Colonic mucosa (tissue), 4 donors: ENCODE measurements around the gene FGG. TPM values are rescaled to one million over a fixed set of nuclear protein-coding genes. Genes with fewer than 3 reads are reported as not detected.

ENCODE experiments used
- DNase-seq: peaks from one replicate; pipeline ENCODE4 v3.0.0-alpha.2; 2020
- H3K27ac ChIP-seq: fragments of 200-600 bp; one replicate; pipeline ENCODE4 v1.8.0; 2021
- H3K27me3 ChIP-seq: fragments of 200-600 bp; one replicate; pipeline ENCODE4 v1.8.0; 2021
- H3K36me3 ChIP-seq: fragments of 200-600 bp; one replicate; pipeline ENCODE4 v1.8.0; 2021
- H3K4me1 ChIP-seq: fragments of 200-600 bp; one replicate; pipeline ENCODE4 v1.8.0; 2021; ENCODE audit warnings: mild to moderate bottlenecking
- H3K4me3 ChIP-seq: fragments of 200-600 bp; one replicate; pipeline ENCODE4 v1.8.0; 2021
- H3K9ac ChIP-seq, 2 donors: one replicate each; pipeline ENCODE4 v1.7.0; 2013; ENCODE audit warnings: control low read depth in 2 of 2, low read depth in 2 of 2, low read length in 2 of 2
- H3K9me3 ChIP-seq: fragments of 200-600 bp; one replicate; pipeline ENCODE4 v1.8.0; 2021
- CTCF ChIP-seq: fragments of 200-600 bp; IDR thresholded peaks from one replicate; pipeline ENCODE4 v1.8.0; 2022; ENCODE audit warnings: antibody characterized with exemption, mild to moderate bottlenecking
- intact Hi-C: fragments of 100-400 bp; cut with DNase I; formaldehyde crosslinking; loops from one replicate; pipeline ENCODE4 v1.14.1; 2022
- total RNA-seq, 2 donors: library from RNA; stranded (reverse); fragmentation: NEBNext Ultra II Directional in 1 of 2; extraction: Animal tissue kit (Norgen Biotek cat#: 25700) in 1 of 2; gene quantifications; one replicate each; pipeline ENCODE4 v1.2.1, GENCODE V29; 2021
- donor health status: healthy.
- donor health status: DM: no; HTN: no; CAD: no.
- donor health status: DM: no; HTN: no; CAD: no.

The FGG gene
- total RNA-seq, 2 donors from 2014 or later, result 0.29 to 6.1 TPM

GRCh38 chr4:154584259-154584658, 28.2 kb downstream of the FGG start:
- DNase-seq, result no peak
- Histone ChIP-seq H3K9ac (no peak overlapping the region), H3K9me3 (no peaks in the 10 kb centered on the region), H3K4me1 (no peaks in the 10 kb centered on the region), H3K27ac (no peak overlapping the region), H3K27me3 (no peaks in the 10 kb centered on the region), H3K4me3 (no peak overlapping the region), H3K36me3 (no peaks in the 10 kb centered on the region)
- intact Hi-C loops, result no loop called here
- TF ChIP-seq CTCF, result no peak

GRCh38 chr4:154583677-154584076, 28.8 kb downstream of the FGG start:
- no peaks in the 10 kb centered on the region for H3K27me3 ChIP-seq
- H3K9me3 ChIP-seq, result no peaks in the 10 kb centered on the region
- no peak overlapping the region for H3K4me3 ChIP-seq

GRCh38 chr4:154583230-154583629, 29.2 kb downstream of the FGG start:
- H3K9me3 ChIP-seq, result no peaks in the 10 kb centered on the region
- DNase-seq, result no peak

More at GRCh38 chr4:154583677-154584076, 28.8 kb downstream of the FGG start:
- Histone ChIP-seq H3K9ac (no peak overlapping the region), H3K36me3 (no peaks in the 10 kb centered on the region), H3K4me1 (no peaks in the 10 kb centered on the region), H3K27ac (no peak overlapping the region)
- intact Hi-C loops, result no loop called here
- DNase-seq, result no peak
- TF ChIP-seq CTCF, result no peak

GRCh38 chr4:154582723-154583122, 29.7 kb downstream of the FGG start:
- Histone ChIP-seq H3K4me3 (no peak overlapping the region), H3K27me3 (no peaks in the 10 kb centered on the region), H3K27ac (no peak overlapping the region), H3K4me1 (no peaks in the 10 kb centered on the region), H3K9me3 (no peaks in the 10 kb centered on the region), H3K36me3 (no peaks in the 10 kb centered on the region), H3K9ac (no peak overlapping the region)
- no peak for TF ChIP-seq CTCF
- no peak for DNase-seq
- intact Hi-C loops, result no loop called here

More at GRCh38 chr4:154583230-154583629, 29.2 kb downstream of the FGG start:
- Histone ChIP-seq H3K4me3 (no peak overlapping the region), H3K36me3 (no peaks in the 10 kb centered on the region), H3K4me1 (no peaks in the 10 kb centered on the region), H3K9ac (no peak overlapping the region), H3K27me3 (no peaks in the 10 kb centered on the region), H3K27ac (no peak overlapping the region)
- intact Hi-C loops, result no loop called here
- no peak for TF ChIP-seq CTCF

GRCh38 chr4:154579927-154580326, 32.5 kb downstream of the FGG start:
- Histone ChIP-seq H3K9me3 (no peaks in the 10 kb centered on the region), H3K36me3 (no peaks in the 10 kb centered on the region), H3K4me1 (no peaks in the 10 kb centered on the region), H3K9ac (no peak overlapping the region), H3K27me3 (no peaks in the 10 kb centered on the region), H3K27ac (no peak overlapping the region), H3K4me3 (no peak overlapping the region)
- DNase-seq, result no peak
- intact Hi-C loops, result no loop called here
- no peak for TF ChIP-seq CTCF

- no peak for DNase-seq
- no peak for TF ChIP-seq CTCF
- no peak overlapping the region for H3K27ac ChIP-seq
- H3K36me3 ChIP-seq, result no peaks in the 10 kb centered on the region
- H3K4me3 ChIP-seq, result no peak overlapping the region
- H3K4me1 ChIP-seq, result no peaks in the 10 kb centered on the region
- H3K9me3 ChIP-seq, result no peaks in the 10 kb centered on the region
- no peak overlapping the region for H3K9ac ChIP-seq
- no peaks in the 10 kb centered on the region for H3K27me3 ChIP-seq
- intact Hi-C loops, result no loop called here
Observed at GRCh38 chr4:154578919-154579318, 33.5 kb downstream of the FGG start.
